Sigmoid colon (tissue), 7 donors: ENCODE results near the gene SUMF1. TPM values are rescaled to one million over a fixed set of nuclear protein-coding genes. Genes with fewer than 3 reads are reported as not detected.

ENCODE experiments used
- DNase-seq: peaks from one replicate; pipeline ENCODE4 v3.0.0-alpha.2; 2019
- H3K27ac ChIP-seq, 4 donors: fragments of 200-600 bp; sonication (generic); one replicate each; pipeline ENCODE4 v1.5.1; 2016 to 2019; ENCODE audit warnings: mild to moderate bottlenecking in 1 of 4
- H3K27me3 ChIP-seq, 3 donors: fragments of 200-600 bp; sonication (generic); one replicate each; pipeline ENCODE4 v1.5.1; 2019; ENCODE audit warnings: mild to moderate bottlenecking in 1 of 3
- H3K36me3 ChIP-seq, 4 donors: fragments of 200-600 bp; sonication (generic); one replicate each; pipeline ENCODE4 v1.5.1; 2016 to 2019
- H3K4me1 ChIP-seq, 4 donors: fragments of 200-600 bp; sonication (generic); one replicate each; pipeline ENCODE4 v1.5.1; 2017 to 2019
- H3K4me3 ChIP-seq, 4 donors: fragments of 200-600 bp; sonication (generic); one replicate each; pipeline ENCODE4 v1.5.1; 2017 to 2019; ENCODE audit warnings: mild to moderate bottlenecking in 2 of 4, moderate library complexity in 1 of 4
- H3K9me3 ChIP-seq, 4 donors: fragments of 200-600 bp in 3 of 4; sonication (generic) in 3 of 4; one replicate each; pipeline versions ENCODE4 v1.5.1 to v1.6.1; 2013 to 2019
- EP300 ChIP-seq, 4 donors: sonication (generic); formaldehyde crosslinking; IDR thresholded peaks; one replicate each; pipeline ENCODE4 v1.6.1; 2017; ENCODE audit warnings: antibody characterized with exemption in 4 of 4
- POLR2A ChIP-seq, 2 donors: fragments of 450-650 bp; IDR thresholded peaks; one replicate each; pipeline ENCODE4 v1.6.1; 2016; ENCODE audit warnings: antibody characterized with exemption in 2 of 2, mild to moderate bottlenecking in 2 of 2, moderate library complexity in 2 of 2
- POLR2AphosphoS5 ChIP-seq, 4 donors: sonication (generic); formaldehyde crosslinking; IDR thresholded peaks; one replicate each; pipeline ENCODE4 v1.6.1; 2017; ENCODE audit warnings: antibody characterized with exemption in 4 of 4
- WGBS, 2 donors: extraction: QIAGEN DNeasy Blood & Tissue Kit; methylation state at CpG; one replicate each; pipeline ENCODE4 v1.1.7; 2013; 5-methylcytosine and 5-hydroxymethylcytosine counted together
- intact Hi-C: fragments of 100-400 bp; cut with DNase I; formaldehyde crosslinking; loops from one replicate; pipeline ENCODE4 v1.15.1; 2023
- polyA plus RNA-seq, 3 donors: library from polyadenylated mRNA; stranded (reverse); fragments of 200-250 nt; gene quantifications; one replicate each; pipeline ENCODE4 v1.2.3, GENCODE V29; 2013
- total RNA-seq, 4 donors: library from RNA; depleted of rRNA; stranded (reverse); fragments of >200 nt; gene quantifications; one replicate each; pipeline ENCODE4 v1.1.0, GENCODE V29; 2016
- TF ChIP-seq, protein P1 (sequence below), 4 experiments: fragments of 450-650 bp in 3 of 4; fragments of 200-600 bp in 1 of 4; IDR thresholded peaks; one replicate each; pipeline ENCODE4 v1.5.1; 2016 to 2019; ENCODE audit warnings: antibody characterized with exemption in 4 of 4, mild to moderate bottlenecking in 3 of 4, moderate library complexity in 2 of 4
- donor health status: healthy with polysubstance abuse.
- donor health status: Bipolar disorder and iron deficiency.
- donor health status: healthy.

The SUMF1 gene
- total and polyA plus RNA-seq, 7 donors: 8.4 to 57.4 (median 23.3) TPM

- peaks cover 0 to 19% (median 14%) of the 10 kb centered on the region in 4 donors for H3K4me1 ChIP-seq
- TF ChIP-seq EP300 (IDR thresholded peaks at IDR 0.05) (no peak), POLR2AphosphoS5 (IDR thresholded peaks at IDR 0.05) (no peak), POLR2A (IDR thresholded peaks at IDR 0.05) (no peak)
- TF ChIP-seq, protein P1, sequence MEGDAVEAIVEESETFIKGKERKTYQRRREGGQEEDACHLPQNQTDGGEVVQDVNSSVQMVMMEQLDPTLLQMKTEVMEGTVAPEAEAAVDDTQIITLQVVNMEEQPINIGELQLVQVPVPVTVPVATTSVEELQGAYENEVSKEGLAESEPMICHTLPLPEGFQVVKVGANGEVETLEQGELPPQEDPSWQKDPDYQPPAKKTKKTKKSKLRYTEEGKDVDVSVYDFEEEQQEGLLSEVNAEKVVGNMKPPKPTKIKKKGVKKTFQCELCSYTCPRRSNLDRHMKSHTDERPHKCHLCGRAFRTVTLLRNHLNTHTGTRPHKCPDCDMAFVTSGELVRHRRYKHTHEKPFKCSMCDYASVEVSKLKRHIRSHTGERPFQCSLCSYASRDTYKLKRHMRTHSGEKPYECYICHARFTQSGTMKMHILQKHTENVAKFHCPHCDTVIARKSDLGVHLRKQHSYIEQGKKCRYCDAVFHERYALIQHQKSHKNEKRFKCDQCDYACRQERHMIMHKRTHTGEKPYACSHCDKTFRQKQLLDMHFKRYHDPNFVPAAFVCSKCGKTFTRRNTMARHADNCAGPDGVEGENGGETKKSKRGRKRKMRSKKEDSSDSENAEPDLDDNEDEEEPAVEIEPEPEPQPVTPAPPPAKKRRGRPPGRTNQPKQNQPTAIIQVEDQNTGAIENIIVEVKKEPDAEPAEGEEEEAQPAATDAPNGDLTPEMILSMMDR (IDR thresholded peaks at IDR 0.05): no peak
- no peaks in the 10 kb centered on the region for H3K27me3 ChIP-seq
- intact Hi-C loops: no loop called here
- peaks cover 0 to 5% (median 2%) of the 10 kb centered on the region in 4 donors for H3K36me3 ChIP-seq
- peak overlapping the region in 1 of 4 donors; percentile 10 for H3K27ac ChIP-seq
- WGBS, 2 donors: 87 to 89% methylated on average over 6 of the region's 6 CpGs
- DNase-seq: no peak
- no peaks in the 10 kb centered on the region for H3K9me3 ChIP-seq
- no peak overlapping the region for H3K4me3 ChIP-seq
Observed at GRCh38 chr3:4429648-4430350, 37.3 kb downstream of the SUMF1 start.

DNA sequence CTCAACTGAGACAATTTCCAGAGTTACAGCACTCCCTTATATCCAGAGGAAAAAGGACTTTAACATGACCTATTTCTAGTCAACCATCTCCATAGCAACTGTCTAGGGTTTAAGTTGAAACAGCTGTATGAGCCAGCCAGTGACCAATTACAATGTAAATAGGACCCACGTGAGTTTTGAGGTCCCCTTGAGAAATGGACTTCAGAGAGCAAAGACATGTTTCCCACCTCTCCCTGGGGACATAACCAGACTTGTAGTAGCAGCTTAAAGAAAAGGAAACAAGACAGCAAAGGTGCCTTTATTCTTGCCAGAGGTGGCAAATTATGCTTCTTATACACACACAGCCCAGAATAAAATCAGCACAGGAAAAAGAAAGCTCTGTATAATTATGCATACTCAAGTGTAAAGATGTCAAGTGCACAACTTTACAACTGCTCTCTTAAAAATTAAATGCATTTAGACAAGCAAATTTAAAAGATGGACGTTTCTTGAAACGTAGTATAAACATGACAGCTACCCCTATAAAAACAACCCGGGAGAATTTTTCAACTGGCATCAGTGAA, 40.2 kb downstream of the SUMF1 start:
- Histone ChIP-seq H3K4me1 (peaks cover 0 to 19% (median 14%) of the 10 kb centered on the region in 4 donors), H3K4me3 (no peak overlapping the region), H3K27me3 (no peaks in the 10 kb centered on the region), H3K27ac (peak overlapping the region in 1 of 4 donors; percentile 65), H3K36me3 (no peaks in the 10 kb centered on the region), H3K9me3 (no peaks in the 10 kb centered on the region)
- intact Hi-C loops: no loop called here
- WGBS, 2 donors: 50 to 52% methylated on average over 4 of the region's 4 CpGs
- no peak for TF ChIP-seq EP300 (IDR thresholded peaks at IDR 0.05)
- TF ChIP-seq POLR2AphosphoS5 (IDR thresholded peaks at IDR 0.05): peak in 1 of 4 donors; percentile 33
- no peak for DNase-seq

GRCh38 chr3:4426261-4426781, 40.7 kb downstream of the SUMF1 start:
- DNase-seq: no peak
- Histone ChIP-seq H3K36me3 (no peaks in the 10 kb centered on the region), H3K9me3 (no peaks in the 10 kb centered on the region), H3K4me3 (no peak overlapping the region), H3K4me1 (peaks cover 0 to 19% (median 14%) of the 10 kb centered on the region in 4 donors), H3K27ac (peak overlapping the region in 1 of 4 donors; percentile 65), H3K27me3 (no peaks in the 10 kb centered on the region)
- WGBS, 2 donors: 86 to 87% methylated on average over 3 of the region's 3 CpGs
- TF ChIP-seq POLR2A (IDR thresholded peaks at IDR 0.05): no peak
- TF ChIP-seq EP300 (IDR thresholded peaks at IDR 0.05): no peak
- no peak for TF ChIP-seq POLR2AphosphoS5 (IDR thresholded peaks at IDR 0.05)
- intact Hi-C loops: no loop called here

DNA sequence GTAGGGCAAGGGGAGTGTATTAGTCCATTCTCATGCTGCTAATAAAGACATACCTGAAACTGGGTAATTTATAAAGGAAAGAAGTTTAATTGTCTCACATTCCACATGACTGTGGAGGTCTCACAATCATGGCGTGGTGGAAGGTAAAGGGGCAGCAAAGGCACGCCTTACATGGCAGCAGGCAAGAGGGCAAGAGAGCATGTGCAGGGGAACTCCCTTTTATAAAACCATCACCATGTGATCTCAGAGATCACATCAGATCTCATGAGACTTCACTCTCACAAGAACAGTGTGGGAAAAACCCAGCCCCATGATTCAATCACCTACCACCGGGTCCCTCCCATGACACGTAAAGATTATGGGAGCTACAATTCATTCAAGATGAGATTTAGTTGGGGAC, 41.4 kb downstream of the SUMF1 start:
- no peak for DNase-seq
- Histone ChIP-seq H3K36me3 (no peaks in the 10 kb centered on the region), H3K4me1 (peaks cover 0 to 19% (median 14%) of the 10 kb centered on the region in 4 donors), H3K4me3 (no peak overlapping the region), H3K9me3 (no peaks in the 10 kb centered on the region), H3K27me3 (no peaks in the 10 kb centered on the region), H3K27ac (peak overlapping the region in 1 of 4 donors; percentile 65)
- TF ChIP-seq, protein P1 (IDR thresholded peaks at IDR 0.05): no peak
- TF ChIP-seq EP300 (IDR thresholded peaks at IDR 0.05): no peak
- no peak for TF ChIP-seq POLR2AphosphoS5 (IDR thresholded peaks at IDR 0.05)
- TF ChIP-seq POLR2A (IDR thresholded peaks at IDR 0.05): no peak
- WGBS, 2 donors: 90 to 92% methylated on average over 4 of the region's 4 CpGs
- intact Hi-C loops: no loop called here

- H3K36me3 ChIP-seq: no peaks in the 10 kb centered on the region
- intact Hi-C loops: no loop called here
- no peak for TF ChIP-seq POLR2AphosphoS5 (IDR thresholded peaks at IDR 0.05)
- TF ChIP-seq EP300 (IDR thresholded peaks at IDR 0.05): no peak
- TF ChIP-seq, protein P1 (IDR thresholded peaks at IDR 0.05): no peak
- TF ChIP-seq POLR2A (IDR thresholded peaks at IDR 0.05): no peak
- H3K9me3 ChIP-seq: no peaks in the 10 kb centered on the region
- DNase-seq: no peak
- no peak overlapping the region for H3K27ac ChIP-seq
- no peak overlapping the region for H3K4me3 ChIP-seq
- peaks cover 0 to 19% (median 14%) of the 10 kb centered on the region in 4 donors for H3K4me1 ChIP-seq
- no peaks in the 10 kb centered on the region for H3K27me3 ChIP-seq
Observed at GRCh38 chr3:4425055-4425454, 42.0 kb downstream of the SUMF1 start.
